Measurements from ENCODE around the gene ZHX3. TPM values are rescaled to one million over a fixed set of nuclear protein-coding genes. Genes with fewer than 3 reads are reported as not detected.
A peak's percentile ranks its signal among the peaks of the same experiment; 100 is the strongest.

ZHX3 gene
- total RNA-seq, 6 experiments from 2014 or later = 17.6 to 47.4 (median 26.2) TPM

DNA sequence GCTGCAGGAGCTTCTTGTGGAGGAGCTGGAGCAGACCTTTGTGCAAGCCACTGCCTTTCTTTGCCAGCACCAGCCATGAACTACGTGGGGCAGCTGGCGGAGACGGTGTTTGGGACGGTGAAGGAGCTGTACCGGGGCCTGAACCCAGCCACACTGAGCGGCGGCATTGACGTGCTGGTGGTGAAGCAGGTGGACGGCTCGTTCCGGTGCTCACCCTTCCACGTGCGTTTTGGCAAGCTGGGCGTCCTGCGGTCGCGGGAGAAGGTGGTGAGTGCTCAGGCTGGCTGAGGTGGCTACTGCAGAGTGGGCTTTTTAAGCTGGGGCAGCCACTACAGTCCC lies 28.2 kb upstream of the ZHX3 start:
- 79% methylated on average over 8 of the region's 17 CpGs for WGBS (ENCODE audit: insufficient coverage, low coverage, low lambda C conversion rate, missing lambda C conversion rate)
- intact Hi-C loops (cut with DNase I) = no loop called here
- peak in 1 of 3 donors; percentile 51 for DNase-seq

DNA sequence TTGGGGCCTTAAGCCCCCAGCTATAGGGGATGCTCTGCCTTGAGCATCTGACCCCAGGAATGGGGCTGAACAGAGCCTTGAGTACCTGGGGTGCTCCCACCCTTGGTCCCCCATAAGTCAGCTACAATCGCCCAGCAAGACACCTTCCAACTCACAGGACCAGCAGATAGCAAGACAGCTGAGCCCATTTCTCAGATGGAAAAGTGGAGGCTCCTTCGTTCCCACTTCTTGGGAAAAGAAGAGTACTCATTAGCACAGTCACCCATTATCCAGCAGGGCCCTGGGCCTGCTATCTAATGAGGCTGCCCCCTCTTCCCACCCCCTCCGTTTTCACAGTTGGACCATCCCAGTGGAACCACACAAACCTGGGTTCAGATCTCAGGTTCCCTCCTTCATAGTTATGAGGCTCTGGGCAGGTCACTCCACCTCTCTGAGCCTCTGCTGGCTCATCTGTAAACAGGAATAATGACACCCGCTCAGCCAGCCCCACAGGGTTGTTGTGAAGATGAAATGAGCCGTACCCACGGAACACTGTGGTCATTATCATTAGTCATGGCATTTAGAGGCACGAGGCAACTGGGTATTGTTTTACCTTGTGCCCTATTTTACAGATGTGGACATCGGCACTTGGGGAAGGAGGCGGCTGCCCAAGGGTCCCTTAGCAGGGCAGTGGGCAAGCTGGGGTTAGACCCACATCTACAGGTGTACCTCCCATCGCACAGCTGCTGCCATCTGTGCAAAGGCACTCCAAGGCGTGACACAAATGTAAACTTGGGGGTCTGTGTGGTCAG lies 27.6 kb upstream of the ZHX3 start:
- ATAC-seq (no peak), DNase-seq (no peak)
- WGBS (ENCODE audit: insufficient coverage, low coverage, low lambda C conversion rate, missing lambda C conversion rate) = 50% methylated on average over 1 of the region's 11 CpGs
- no peaks in the 10 kb centered on the region for H3K9me3 ChIP-seq
- no peak for TF ChIP-seq POLR2A (IDR thresholded peaks at IDR 0.05)
- TF ChIP-seq, protein P1, sequence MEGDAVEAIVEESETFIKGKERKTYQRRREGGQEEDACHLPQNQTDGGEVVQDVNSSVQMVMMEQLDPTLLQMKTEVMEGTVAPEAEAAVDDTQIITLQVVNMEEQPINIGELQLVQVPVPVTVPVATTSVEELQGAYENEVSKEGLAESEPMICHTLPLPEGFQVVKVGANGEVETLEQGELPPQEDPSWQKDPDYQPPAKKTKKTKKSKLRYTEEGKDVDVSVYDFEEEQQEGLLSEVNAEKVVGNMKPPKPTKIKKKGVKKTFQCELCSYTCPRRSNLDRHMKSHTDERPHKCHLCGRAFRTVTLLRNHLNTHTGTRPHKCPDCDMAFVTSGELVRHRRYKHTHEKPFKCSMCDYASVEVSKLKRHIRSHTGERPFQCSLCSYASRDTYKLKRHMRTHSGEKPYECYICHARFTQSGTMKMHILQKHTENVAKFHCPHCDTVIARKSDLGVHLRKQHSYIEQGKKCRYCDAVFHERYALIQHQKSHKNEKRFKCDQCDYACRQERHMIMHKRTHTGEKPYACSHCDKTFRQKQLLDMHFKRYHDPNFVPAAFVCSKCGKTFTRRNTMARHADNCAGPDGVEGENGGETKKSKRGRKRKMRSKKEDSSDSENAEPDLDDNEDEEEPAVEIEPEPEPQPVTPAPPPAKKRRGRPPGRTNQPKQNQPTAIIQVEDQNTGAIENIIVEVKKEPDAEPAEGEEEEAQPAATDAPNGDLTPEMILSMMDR (IDR thresholded peaks at IDR 0.05) = no peak
- H3K27me3 ChIP-seq = no peaks in the 10 kb centered on the region
- peaks cover 0 to 8% (median 2%) of the 10 kb centered on the region in 4 donors for H3K4me1 ChIP-seq
- intact Hi-C loops (cut with DNase I) = no loop called here
- no peak overlapping the region for H3K4me3 ChIP-seq
- H3K27ac ChIP-seq = no peak overlapping the region
- H3K36me3 ChIP-seq = peaks cover 0 to 28% (median 6%) of the 10 kb centered on the region in 4 donors

More for the DNA sequence above, 28.2 kb upstream of the ZHX3 start:
- H3K4me1 ChIP-seq = peaks cover 0 to 8% (median 2%) of the 10 kb centered on the region in 4 donors
- peaks cover 0 to 30% (median 6%) of the 10 kb centered on the region in 4 donors for H3K36me3 ChIP-seq
- no peak overlapping the region for H3K4me3 ChIP-seq
- no peaks in the 10 kb centered on the region for H3K9me3 ChIP-seq
- H3K27ac ChIP-seq = no peak overlapping the region
- no peak for ATAC-seq
- TF ChIP-seq, protein P1 (IDR thresholded peaks at IDR 0.05) = no peak
- no peak for TF ChIP-seq POLR2A (IDR thresholded peaks at IDR 0.05)
- H3K27me3 ChIP-seq = no peaks in the 10 kb centered on the region

DNA sequence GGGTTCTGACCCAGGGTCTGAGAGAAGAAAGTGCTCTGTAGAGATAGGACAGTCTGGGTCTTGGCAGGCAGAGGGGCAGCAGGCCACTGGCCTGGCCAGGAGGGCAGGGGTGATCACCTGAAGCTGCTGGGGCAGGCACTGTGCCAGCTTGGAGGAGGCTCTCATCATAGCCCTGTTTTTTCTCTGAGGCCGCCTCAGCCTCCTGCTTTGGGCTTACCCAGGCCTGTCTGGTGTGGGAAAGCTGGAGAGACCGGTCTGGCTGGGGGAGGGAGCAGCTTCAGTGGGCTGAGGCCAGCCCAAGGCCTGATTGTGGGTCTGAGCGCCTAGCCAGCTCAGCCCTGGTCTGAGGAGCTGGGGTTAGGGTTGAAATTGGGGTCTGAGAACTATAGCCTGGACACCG lies 26.9 kb upstream of the ZHX3 start:
- DNase-seq = peak in 1 of 3 donors; percentile 52
- no peak overlapping the region for H3K27ac ChIP-seq
- 40% methylated on average over 1 of the region's 4 CpGs for WGBS (ENCODE audit: insufficient coverage, low coverage, low lambda C conversion rate, missing lambda C conversion rate)
- TF ChIP-seq, protein P1 (IDR thresholded peaks at IDR 0.05) = no peak
- TF ChIP-seq POLR2A (IDR thresholded peaks at IDR 0.05) = no peak
- no peak for ATAC-seq
- no peak overlapping the region for H3K4me3 ChIP-seq
- H3K4me1 ChIP-seq = peaks cover 0 to 13% (median 4%) of the 10 kb centered on the region in 4 donors
- H3K27me3 ChIP-seq = no peaks in the 10 kb centered on the region
- intact Hi-C loops (cut with DNase I) = no loop called here
- H3K9me3 ChIP-seq = no peaks in the 10 kb centered on the region
- H3K36me3 ChIP-seq = peaks cover 0 to 21% (median 3%) of the 10 kb centered on the region in 4 donors

DNA sequence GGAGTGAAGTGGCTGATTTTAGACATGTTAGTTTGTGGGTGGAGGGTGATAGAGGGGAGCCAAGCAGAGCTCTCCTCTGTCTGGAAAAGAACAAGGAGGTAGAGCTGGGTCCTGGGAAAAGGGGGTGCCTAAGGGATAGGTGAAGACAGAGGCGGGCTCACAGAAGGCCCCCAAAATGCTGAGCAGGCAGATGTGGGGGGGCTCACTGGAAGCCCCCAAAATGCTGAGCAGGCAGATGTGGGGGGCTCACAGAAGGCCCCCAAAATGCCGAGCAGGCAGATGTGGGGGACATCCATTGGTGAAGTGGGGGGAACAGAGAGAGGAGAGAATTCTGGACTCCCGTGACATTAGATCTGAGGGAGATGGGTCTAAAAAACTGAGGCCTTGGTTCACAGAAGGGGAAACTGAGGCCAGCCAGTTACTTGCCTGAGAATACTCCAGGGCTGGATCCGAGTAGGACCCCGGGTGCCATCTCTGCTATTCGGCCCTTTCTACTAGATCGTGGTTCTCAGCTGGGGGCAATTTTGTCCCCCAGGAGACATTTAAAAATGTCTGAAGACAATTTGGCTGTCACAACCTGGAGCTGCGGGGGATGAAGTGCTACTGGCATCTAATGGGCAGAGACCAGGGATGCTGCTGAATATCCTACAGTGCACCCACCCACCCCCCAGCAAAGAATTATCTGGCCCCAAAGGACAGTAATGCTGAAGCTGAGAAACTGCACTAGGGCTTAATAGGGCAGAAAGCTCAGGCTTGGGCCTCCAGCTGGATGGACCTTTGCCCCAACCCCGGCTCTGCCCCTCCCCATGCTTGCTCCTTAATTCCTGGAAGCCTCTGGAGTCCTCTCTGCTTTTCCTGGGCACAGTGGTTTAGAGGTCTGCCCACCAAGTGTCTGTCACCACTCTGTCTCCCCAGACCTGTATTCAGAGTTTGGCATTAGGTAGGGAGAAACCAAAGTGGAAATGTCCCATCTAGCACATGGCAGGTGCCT lies 25.2 kb upstream of the ZHX3 start:
- TF ChIP-seq, protein P1 (IDR thresholded peaks at IDR 0.05) = no peak
- no peak for TF ChIP-seq POLR2A (IDR thresholded peaks at IDR 0.05)
- DNase-seq (peak in 1 of 3 donors; percentile 42), ATAC-seq (no peak)
- intact Hi-C loops (cut with DNase I) = no loop called here
- no peaks in the 10 kb centered on the region for H3K9me3 ChIP-seq
- no peak overlapping the region for H3K4me3 ChIP-seq
- 74% methylated on average over 7 of the region's 9 CpGs for WGBS (ENCODE audit: insufficient coverage, low coverage, low lambda C conversion rate, missing lambda C conversion rate)
- H3K27me3 ChIP-seq = no peaks in the 10 kb centered on the region
- H3K27ac ChIP-seq = no peak overlapping the region
- H3K4me1 ChIP-seq = peaks cover 0 to 13% (median 5%) of the 10 kb centered on the region in 4 donors
- peaks cover 0 to 12% (median 0%) of the 10 kb centered on the region in 4 donors for H3K36me3 ChIP-seq

All from right lobe of liver (tissue), 6 donors.